ENCODE data around the gene MRPL58. TPM values are rescaled to one million over a fixed set of nuclear protein-coding genes. Genes with fewer than 3 reads are reported as not detected.

Gene MRPL58
- total RNA-seq, 1 experiment from 2014 or later = 195 TPM

GRCh38 chr17:75047398-75048098 is 35.1 kb downstream of the MRPL58 start:
- Histone ChIP-seq H3K36me3 (ENCODE audit: low read depth, low read length) (peaks cover 13% of the 10 kb centered on the region; the same call in 1 of the 2 replicates), H3F3A (ENCODE audit: low read length, unreplicated experiment) (no peaks in the 10 kb centered on the region), H3K4me1 (ENCODE audit: insufficient read depth, low read length) (peaks cover 13% of the 10 kb centered on the region), H3K4me3 (ENCODE audit: low read length) (peak overlapping the region; percentile 99), H3K9ac (ENCODE audit: low read length) (peak overlapping the region; percentile 81), H3K27me3 (ENCODE audit: low read length) (no peaks in the 10 kb centered on the region), H3K9me3 (ENCODE audit: low read length) (no peaks in the 10 kb centered on the region), H3K79me2 (ENCODE audit: low read length) (peaks cover 50% of the 10 kb centered on the region), H4K20me1 (ENCODE audit: low read length) (no peaks in the 10 kb centered on the region), H2AFZ (ENCODE audit: low read length) (peak overlapping the region; percentile 29), H3K4me2 (ENCODE audit: low read length) (peak overlapping the region; percentile 95), H3K27ac (ENCODE audit: low read length) (no peak overlapping the region; the same call in 1 of the 2 replicates), H3K9me2 (replicated peaks; ENCODE audit: low read length) (no peaks in the 10 kb centered on the region)
- DNase-seq (no peak), ATAC-seq (peak; percentile 7)
- intact Hi-C loops (cut with micrococcal nuclease) = no loop called here
- POLR2A ChIA-PET (ENCODE audit: unreplicated experiment) = interaction anchor here (0.5 to 0.6 kb wide), 3 partner anchors 49 to 528 kb away, joined by 3 to 4 read pairs (median 3); no protein-coding TSS in a partner anchor
- TF ChIP-seq CTCF (conservative IDR thresholded peaks at IDR 0.05; ENCODE audit: low read depth, low read length) = no peak
- no peak for TF ChIP-seq EZH2phosphoT487 (IDR thresholded peaks at IDR 0.05; ENCODE audit: borderline replicate concordance, low read length)
- no peak for TF ChIP-seq EZH2 (IDR thresholded peaks at IDR 0.05; ENCODE audit: low read length, unreplicated experiment)
- BruUV-seq (replicated peaks) = no TSS peak
- CTCF ChIA-PET = interaction anchor here (1.3 to 1.6 kb wide), 2 partner anchors 12 to 86 kb away, joined by 6 read pairs; no protein-coding TSS in a partner anchor

GRCh38 chr17:75048249-75048878 is 35.9 kb downstream of the MRPL58 start:
- peaks cover 13% of the 10 kb centered on the region for H3K4me1 ChIP-seq (ENCODE audit: insufficient read depth, low read length)
- ChIA-PET CTCF (interaction anchor here (0.6 to 1.3 kb wide), 6 partner anchors 8 to 87 kb away, joined by 3 to 6 read pairs (median 3); no protein-coding TSS in a partner anchor), POLR2A (ENCODE audit: unreplicated experiment) (interaction anchor here (0.6 to 1.0 kb wide), 4 partner anchors 13 to 529 kb away, joined by 3 to 30 read pairs (median 4); no protein-coding TSS in a partner anchor)
- peak overlapping the region; percentile 81 for H3K9ac ChIP-seq (ENCODE audit: low read length)
- H3K4me2 ChIP-seq (ENCODE audit: low read length) = peak overlapping the region; percentile 95
- H2AFZ ChIP-seq (ENCODE audit: low read length) = no peak overlapping the region
- peaks cover 50% of the 10 kb centered on the region for H3K79me2 ChIP-seq (ENCODE audit: low read length)
- peak overlapping the region; percentile 99 for H3K4me3 ChIP-seq (ENCODE audit: low read length)
- H3K9me2 ChIP-seq (replicated peaks; ENCODE audit: low read length) = no peaks in the 10 kb centered on the region
- peaks cover 19% of the 10 kb centered on the region; the same call in 1 of the 2 replicates for H3K36me3 ChIP-seq (ENCODE audit: low read depth, low read length)
- no peaks in the 10 kb centered on the region for H3K27me3 ChIP-seq (ENCODE audit: low read length)
- TF ChIP-seq EZH2phosphoT487 (IDR thresholded peaks at IDR 0.05; ENCODE audit: borderline replicate concordance, low read length) (no peak), CTCF (conservative IDR thresholded peaks at IDR 0.05; ENCODE audit: low read depth, low read length) (no peak), EZH2 (IDR thresholded peaks at IDR 0.05; ENCODE audit: low read length, unreplicated experiment) (no peak)
- no peaks in the 10 kb centered on the region for H3K9me3 ChIP-seq (ENCODE audit: low read length)
- H3F3A ChIP-seq (ENCODE audit: low read length, unreplicated experiment) = no peaks in the 10 kb centered on the region
- DNase-seq (peak; percentile 23), ATAC-seq (0 out of 2 replicates have a peak, but pooled peaks have one; percentile 5)
- no peak overlapping the region for H3K27ac ChIP-seq (ENCODE audit: low read length)
- no peaks in the 10 kb centered on the region for H4K20me1 ChIP-seq (ENCODE audit: low read length)
- intact Hi-C loops (cut with micrococcal nuclease) = no loop called here
- no TSS peak for BruUV-seq (replicated peaks)

Data from PC-3 (cell line).